B cell (primary cell): ENCODE data around the gene IL1RL2. TPM values are rescaled to one million over a fixed set of nuclear protein-coding genes. Genes with fewer than 3 reads are reported as not detected.

Experiments used
- ATAC-seq: fragments of 200-7000 bp; cut with Tn5 transposase; one replicate; pipeline ENCODE4 v1.10.0; 2021; ENCODE audit warnings: low read depth, mild to moderate bottlenecking, moderate number of reproducible peaks, moderate library complexity
- CTCF ChIA-PET: fragments of 350-600 bp; sonication (Branson Sonifier 250); formaldehyde crosslinking; loops from one replicate; lab custom pipeline; 2021; ENCODE audit warnings: antibody characterized with exemption, inconsistent platforms; lab: Charles Lee
- POLR2A ChIA-PET: fragments of 350-600 bp; sonication (Branson Sonifier 250); formaldehyde crosslinking; loops from one replicate; lab custom pipeline; 2021; ENCODE audit warnings: antibody characterized with exemption; lab: Charles Lee
- DNase-seq: peaks from one replicate; pipeline ENCODE4 v3.0.0; 2013
- H2AFZ ChIP-seq: 2 replicates; pipeline ENCODE4 v1.6.1; 2012; ENCODE audit warnings: mild to moderate bottlenecking, low read depth, low read length; ENCODE audit not compliant: insufficient read depth, poor library complexity, severe bottlenecking
- H3K27ac ChIP-seq, 2 donors: 1 replicate in 1 of 2; 2 replicates in 1 of 2; pipeline ENCODE4 v1.5.1; 2012 to 2013; ENCODE audit warnings: low read length in 2 of 2, mild to moderate bottlenecking in 2 of 2, moderate library complexity in 1 of 2
- H3K27me3 ChIP-seq, 4 experiments: fragments of 200-600 bp in 1 of 4; sonication (generic) in 1 of 4; replicated peaks in 1 of 4; 1 replicate in 2 of 4; 2 replicates in 2 of 4; pipeline versions ENCODE4 v1.6.1 to v1.7.0; 2013 to 2016; ENCODE audit warnings: low read length in 3 of 4, mild to moderate bottlenecking in 2 of 4, mixed read lengths in 1 of 4, moderate library complexity in 1 of 4; ENCODE audit not compliant: insufficient read depth in 4 of 4, control insufficient read depth in 3 of 4; ENCODE audit errors: control extremely low read depth in 1 of 4
- H3K36me3 ChIP-seq, 2 experiments: replicated peaks in 1 of 2; 1 replicate in 1 of 2; 2 replicates in 1 of 2; pipeline versions ENCODE4 v1.6.1 to v1.7.1; 2013; ENCODE audit warnings: low read length in 1 of 2; ENCODE audit not compliant: insufficient read depth in 2 of 2, control insufficient read depth in 1 of 2; ENCODE audit errors: control extremely low read depth in 1 of 2, extremely low read depth in 1 of 2
- H3K4me1 ChIP-seq, 2 donors: fragments of 200-600 bp in 1 of 2; sonication (generic) in 1 of 2; 1 replicate in 1 of 2; 2 replicates in 1 of 2; pipeline versions ENCODE4 v1.5.1 to v1.6.1; 2013 to 2017; ENCODE audit warnings: low read length in 2 of 2; ENCODE audit not compliant: control insufficient read depth in 2 of 2, insufficient read depth in 2 of 2
- H3K4me2 ChIP-seq: replicated peaks from 2 replicates; pipeline ENCODE3; 2012; ENCODE audit warnings: mild to moderate bottlenecking, low read depth, low read length; ENCODE audit not compliant: poor library complexity, severe bottlenecking
- H3K4me3 ChIP-seq, 5 experiments: fragments of 200-600 bp in 1 of 5; sonication (generic) in 1 of 5; 1 replicate in 3 of 5; 2 replicates in 2 of 5; pipeline versions ENCODE4 v1.5.1 to v1.7.0; 2011 to 2016; ENCODE audit warnings: low read length in 4 of 5, mild to moderate bottlenecking in 4 of 5, low read depth in 2 of 5, control low read depth in 1 of 5, moderate library complexity in 1 of 5; ENCODE audit not compliant: insufficient read depth in 1 of 5; ENCODE audit errors: control extremely low read depth in 1 of 5, extremely low read depth in 1 of 5
- H3K79me2 ChIP-seq: fragments of 200-600 bp; sonication (generic); one replicate; pipeline ENCODE4 v1.6.0; 2016; ENCODE audit warnings: low read length; ENCODE audit not compliant: control insufficient read depth, insufficient read depth
- H3K9ac ChIP-seq: fragments of 200-600 bp; sonication (generic); 2 replicates; pipeline ENCODE4 v1.6.1; 2017; ENCODE audit warnings: mild to moderate bottlenecking, low read length, moderate library complexity
- H3K9me3 ChIP-seq, 3 donors: one replicate each; pipeline versions ENCODE4 v1.6.1 to v1.7.1; 2013; ENCODE audit warnings: low read length in 2 of 3; ENCODE audit not compliant: control insufficient read depth in 2 of 3, insufficient read depth in 1 of 3; ENCODE audit errors: control extremely low read depth in 1 of 3
- H4K20me1 ChIP-seq: 2 replicates; pipeline ENCODE4 v1.6.0; 2012; ENCODE audit warnings: mild to moderate bottlenecking, low read length; ENCODE audit not compliant: insufficient read depth, control insufficient read depth, poor library complexity, severe bottlenecking
- H3K27ac Mint-ChIP-seq: one replicate; pipeline ENCODE4 v1.8.0; 2021; ENCODE audit warnings: mixed read lengths
- H3K27me3 Mint-ChIP-seq: one replicate; pipeline ENCODE4 v1.8.0; 2021; ENCODE audit warnings: mixed read lengths
- H3K4me1 Mint-ChIP-seq: one replicate; pipeline ENCODE4 v1.8.0; 2021; ENCODE audit warnings: mixed read lengths
- H3K4me3 Mint-ChIP-seq: one replicate; pipeline ENCODE4 v1.8.0; 2021; ENCODE audit warnings: mixed read lengths
- H3K9me3 Mint-ChIP-seq: one replicate; pipeline ENCODE4 v1.8.0; 2022; ENCODE audit warnings: mixed read lengths; ENCODE audit not compliant: insufficient read depth
- CTCF ChIP-seq: fragments of 200-600 bp; IDR thresholded peaks from one replicate; pipeline ENCODE4 v1.8.0; 2022; ENCODE audit warnings: antibody characterized with exemption, mild to moderate bottlenecking
- EZH2 ChIP-seq: IDR thresholded peaks from 2 replicates; pipeline ENCODE4 v1.6.1; 2012; ENCODE audit warnings: borderline replicate concordance, low read depth, mild to moderate bottlenecking, moderate library complexity, low read length; ENCODE audit not compliant: insufficient read depth, poor library complexity, severe bottlenecking
- WGBS: methylation state at CpG from one replicate; pipeline ENCODE4 v1.1.5; 2013; ENCODE audit warnings: missing lambda C conversion rate; ENCODE audit not compliant: insufficient coverage; 5-methylcytosine and 5-hydroxymethylcytosine counted together
- intact Hi-C: fragments of 100-400 bp; cut with micrococcal nuclease; formaldehyde crosslinking; loops from one replicate; pipeline ENCODE4 v1.10.0; 2022
- polyA plus RNA-seq: library from polyadenylated mRNA; depleted of rRNA; stranded (reverse); fragments of >200 nt; gene quantifications from 2 replicates; pipeline ENCODE4 v1.2.3, GENCODE V29; 2012
- total RNA-seq, 2 donors: library from RNA; stranded (reverse); fragments of 120-200 nt in 1 of 2; gene quantifications; 1 replicate in 1 of 2; 2 replicates in 1 of 2; pipeline versions ENCODE4 v1.2.3 to v1.2.4, GENCODE V29; 2013 to 2022

Gene IL1RL2
- total and polyA plus RNA-seq, 2 donors (not counting 1 experiment from before 2014, with no cell fraction given) = not detected

- Mint-ChIP-seq H3K27me3 (peaks cover 16% of the 10 kb centered on the region), H3K27ac (no peak overlapping the region), H3K4me1 (no peaks in the 10 kb centered on the region), H3K9me3 (no peaks in the 10 kb centered on the region), H3K4me3 (no peak overlapping the region)
- no peak overlapping the region for H3K4me3 ChIP-seq
- intact Hi-C loops = no loop called here
- H3K27me3 ChIP-seq = no peaks in the 10 kb centered on the region
- H3K27ac ChIP-seq = no peak overlapping the region
- H3K4me2 ChIP-seq = no peak overlapping the region
- no peaks in the 10 kb centered on the region for H3K4me1 ChIP-seq
- POLR2A ChIA-PET = no interaction called here
- H4K20me1 ChIP-seq = no peaks in the 10 kb centered on the region
- 50% methylated on average over 1 of the region's 3 CpGs for WGBS
- H3K79me2 ChIP-seq = no peaks in the 10 kb centered on the region
- TF ChIP-seq CTCF (no peak), EZH2 (no peak)
- no peak overlapping the region for H3K9ac ChIP-seq
- CTCF ChIA-PET = no interaction called here
- H3K9me3 ChIP-seq = no peaks in the 10 kb centered on the region
- no peak for ATAC-seq
- H3K36me3 ChIP-seq = no peaks in the 10 kb centered on the region
- H2AFZ ChIP-seq = no peak overlapping the region
- DNase-seq = no peak
These were observed 14.1 kb upstream of the IL1RL2 start for GRCh38 chr2:102172745-102173144.

DNA sequence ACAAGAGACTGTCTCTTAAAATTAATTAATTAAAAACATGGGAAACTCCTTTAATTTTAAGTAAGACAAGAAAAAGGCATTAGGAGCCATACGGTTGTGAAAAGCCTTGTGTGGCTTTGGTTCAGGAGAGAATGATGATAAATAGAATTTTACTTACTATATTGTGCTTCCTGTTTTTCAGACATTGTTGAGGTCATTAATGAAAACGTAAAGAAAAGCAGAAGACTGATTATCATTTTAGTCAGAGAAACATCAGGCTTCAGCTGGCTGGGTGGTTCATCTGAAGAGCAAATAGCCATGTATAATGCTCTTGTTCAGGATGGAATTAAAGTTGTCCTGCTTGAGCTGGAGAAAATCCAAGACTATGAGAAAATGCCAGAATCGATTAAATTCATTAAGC is 10.7 kb upstream of the IL1RL2 start:
- no peak for ATAC-seq
- Histone ChIP-seq H3K4me3 (no peak overlapping the region), H2AFZ (no peak overlapping the region), H3K4me1 (no peaks in the 10 kb centered on the region), H3K27me3 (no peaks in the 10 kb centered on the region), H3K9me3 (no peaks in the 10 kb centered on the region), H4K20me1 (no peaks in the 10 kb centered on the region), H3K4me2 (no peak overlapping the region), H3K79me2 (no peaks in the 10 kb centered on the region), H3K36me3 (no peaks in the 10 kb centered on the region), H3K27ac (no peak overlapping the region), H3K9ac (no peak overlapping the region)
- H3K27me3 Mint-ChIP-seq = peaks cover 21% of the 10 kb centered on the region
- H3K4me3 Mint-ChIP-seq = no peak overlapping the region
- no peak overlapping the region for H3K27ac Mint-ChIP-seq
- TF ChIP-seq EZH2 (no peak), CTCF (no peak)
- ChIA-PET POLR2A (no interaction called here), CTCF (no interaction called here)
- intact Hi-C loops = no loop called here
- no peaks in the 10 kb centered on the region for H3K4me1 Mint-ChIP-seq
- 76% methylated on average over 2 of the region's 3 CpGs for WGBS
- H3K9me3 Mint-ChIP-seq = no peaks in the 10 kb centered on the region
- no peak for DNase-seq
